AML-193 (cell line): ENCODE data around the gene DOCK9.

Experiments used
- DNase-seq, 2 experiments: peaks; one replicate each; lab custom pipeline; 2025; lab: John Stamatoyannopoulos, UW

DOCK9 gene

DNA sequence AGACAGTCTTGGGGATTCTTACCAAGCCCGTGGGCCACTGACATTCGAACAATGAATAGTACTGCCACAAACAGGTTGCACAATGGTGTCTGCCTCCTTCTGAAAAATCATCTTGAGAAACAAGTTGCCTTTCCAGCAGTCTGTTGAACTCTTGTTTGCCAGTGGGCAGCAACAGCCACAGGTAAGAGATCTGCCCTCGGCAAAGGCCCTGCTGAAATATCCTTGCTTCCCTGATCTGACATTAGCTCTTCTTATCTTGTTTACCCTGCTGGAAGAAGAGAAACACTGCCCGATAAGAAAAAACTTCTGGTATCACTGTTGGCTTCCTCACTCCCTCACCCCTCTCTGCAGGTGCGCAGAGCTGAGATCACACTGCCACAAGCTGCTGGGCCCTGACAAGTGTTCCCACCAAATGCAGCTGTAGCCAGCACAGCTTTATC lies 2.0 kb downstream of the DOCK9 start:
- no peak for DNase-seq

DNA sequence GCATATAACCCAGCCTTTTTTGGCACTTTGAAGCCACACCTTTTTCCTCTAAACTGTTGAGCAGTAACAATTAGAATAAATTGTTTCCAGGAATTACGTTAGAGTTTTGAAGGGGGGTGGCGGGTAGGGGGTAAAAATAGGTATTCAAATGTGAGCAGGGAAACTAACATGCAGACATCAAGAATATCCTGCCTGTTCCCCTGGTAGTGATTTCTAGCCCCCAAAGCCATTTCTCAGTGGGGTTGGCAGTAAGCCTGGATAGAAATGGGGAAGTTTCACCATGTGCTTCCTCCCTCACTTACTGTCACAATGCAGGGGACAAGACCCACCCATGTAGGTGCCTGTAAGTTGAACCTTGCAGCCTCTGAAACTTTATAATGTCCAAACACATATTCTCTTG lies 3.8 kb downstream of the DOCK9 start:
- peak; percentile 33 to 37 for DNase-seq

DNA sequence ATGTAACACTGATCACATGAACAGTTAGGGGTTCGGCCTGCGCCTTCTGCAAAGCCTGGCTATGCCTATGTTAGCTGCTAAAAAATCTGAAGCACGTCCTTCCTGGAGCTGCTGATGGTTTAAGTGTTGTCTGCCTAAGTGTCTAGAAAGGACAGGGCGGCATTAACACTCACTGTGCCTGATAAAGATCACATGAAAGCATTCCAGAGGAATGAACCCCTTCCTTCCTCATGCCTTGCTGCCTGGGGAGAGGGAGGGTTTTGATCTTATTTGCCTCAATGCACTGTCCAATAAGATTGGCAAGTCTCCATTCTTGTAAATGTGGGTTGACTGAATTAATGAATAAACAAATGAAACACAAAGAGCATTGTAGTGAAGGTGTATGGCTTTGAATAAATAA lies 5.2 kb downstream of the DOCK9 start:
- DNase-seq = no peak

DNA sequence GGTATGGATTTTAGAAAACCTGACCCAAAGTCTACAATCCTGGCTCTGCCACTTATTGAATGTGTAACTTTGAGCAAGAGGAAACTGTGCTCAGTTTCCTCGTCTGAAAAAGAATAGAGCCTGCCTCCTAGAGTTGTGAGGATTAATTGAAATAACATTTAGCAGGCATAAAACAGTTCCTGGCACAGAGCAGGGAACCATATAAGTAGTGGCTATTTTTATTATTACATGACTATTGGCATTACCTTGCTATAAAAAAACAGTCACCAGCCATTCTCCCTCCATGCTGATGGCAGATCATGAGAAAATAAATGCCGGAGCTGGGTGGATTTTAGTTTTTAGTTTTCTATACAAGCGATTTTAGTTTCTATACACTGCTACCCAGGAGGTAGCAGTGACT lies 5.8 kb downstream of the DOCK9 start:
- no peak for DNase-seq

DNA sequence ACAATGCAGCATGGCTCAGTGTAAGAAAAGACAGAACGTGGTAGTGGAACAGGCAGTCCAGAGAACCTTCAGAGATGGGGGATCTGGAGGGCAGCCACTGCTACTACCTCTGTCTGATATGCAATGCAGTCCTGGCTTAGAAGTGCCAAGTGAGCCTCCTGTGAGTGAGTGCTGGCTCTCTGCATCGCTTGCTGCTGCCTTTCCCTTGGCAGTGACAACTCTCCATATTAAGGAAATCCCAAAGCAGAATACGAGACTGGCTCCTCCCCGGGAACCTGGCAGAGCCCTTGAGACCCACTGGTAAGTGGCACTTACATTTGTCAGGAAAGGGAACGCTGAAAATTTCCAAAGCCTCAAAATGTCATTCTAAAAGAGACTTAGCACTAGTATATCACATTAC lies 7.5 kb downstream of the DOCK9 start:
- no peak for DNase-seq

DNA sequence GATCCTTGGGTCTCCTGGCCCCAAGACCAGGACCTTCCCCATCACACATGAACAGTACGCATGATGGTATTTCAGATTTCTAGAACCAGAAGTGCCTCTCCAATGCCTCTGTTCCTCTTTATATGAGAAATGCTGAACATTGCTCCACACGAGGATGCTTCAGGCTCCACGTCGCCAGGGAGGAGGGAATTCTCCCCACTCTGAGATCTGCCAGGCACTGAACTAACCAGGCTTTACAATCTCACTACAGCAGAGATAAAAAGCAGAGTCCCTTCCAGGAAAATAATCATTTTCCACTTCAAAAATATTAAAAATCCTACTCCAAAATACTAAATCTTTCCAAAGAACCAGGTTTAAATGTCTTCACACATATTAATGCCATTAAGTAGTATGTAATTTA lies 10.4 kb downstream of the DOCK9 start:
- DNase-seq = no peak

DNA sequence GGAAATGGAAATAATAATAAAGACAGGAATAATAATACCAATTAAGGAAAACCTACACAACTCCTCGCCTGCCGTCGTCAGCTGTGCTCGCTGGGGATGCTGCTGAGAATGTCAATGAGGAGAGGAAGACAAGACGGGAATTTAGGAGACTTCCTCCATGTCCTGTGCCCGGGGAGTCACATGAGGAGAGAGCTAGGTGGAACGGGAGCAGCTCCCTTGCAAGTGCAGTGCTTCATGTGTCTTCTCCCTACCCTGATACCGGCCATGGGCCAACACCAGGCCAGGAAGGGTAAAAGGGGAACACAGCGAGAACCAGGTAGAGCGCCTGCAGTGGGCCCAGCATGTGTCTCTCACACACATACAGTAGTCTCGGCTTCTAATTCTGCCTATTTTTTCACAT lies 11.8 kb downstream of the DOCK9 start:
- DNase-seq = no peak

DNA sequence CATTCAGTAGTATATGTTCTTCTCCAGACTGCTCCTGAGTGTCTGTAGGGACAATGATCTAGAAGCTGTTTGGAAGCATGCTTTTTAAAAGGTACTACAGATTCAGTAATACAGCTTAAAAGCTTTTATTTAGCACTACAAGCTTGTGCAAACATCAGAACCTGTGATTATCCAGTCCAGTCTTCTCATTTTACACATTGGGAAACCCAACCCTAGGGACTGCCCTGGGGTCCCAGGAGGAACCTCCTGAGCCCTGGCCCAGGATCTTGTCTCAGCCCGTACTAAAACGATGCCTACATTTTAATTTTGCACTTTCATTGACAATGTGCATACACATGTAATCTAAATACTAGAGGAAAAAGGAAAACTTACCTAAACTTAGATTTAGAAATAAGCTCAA lies 12.5 kb downstream of the DOCK9 start:
- no peak for DNase-seq

DNA sequence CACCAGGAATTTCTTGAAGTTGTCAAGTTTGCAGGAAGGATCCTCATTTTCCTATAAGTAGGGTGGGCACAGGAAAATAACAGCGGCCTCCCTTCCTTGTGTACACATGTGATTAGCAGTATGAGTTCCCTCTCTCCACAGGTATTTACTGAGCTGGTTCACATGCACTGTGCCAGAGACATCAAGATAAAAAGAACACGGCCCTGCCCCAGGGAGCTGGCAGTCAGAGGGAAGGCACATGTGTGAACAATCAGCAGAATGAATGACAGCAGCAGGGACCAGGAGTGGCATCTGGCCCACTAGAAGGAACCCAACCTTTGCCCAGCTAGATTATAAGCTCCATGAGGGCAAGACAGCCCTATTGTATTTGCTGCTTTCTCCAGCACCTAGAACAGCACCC lies 13.9 kb downstream of the DOCK9 start:
- DNase-seq = no peak

DNA sequence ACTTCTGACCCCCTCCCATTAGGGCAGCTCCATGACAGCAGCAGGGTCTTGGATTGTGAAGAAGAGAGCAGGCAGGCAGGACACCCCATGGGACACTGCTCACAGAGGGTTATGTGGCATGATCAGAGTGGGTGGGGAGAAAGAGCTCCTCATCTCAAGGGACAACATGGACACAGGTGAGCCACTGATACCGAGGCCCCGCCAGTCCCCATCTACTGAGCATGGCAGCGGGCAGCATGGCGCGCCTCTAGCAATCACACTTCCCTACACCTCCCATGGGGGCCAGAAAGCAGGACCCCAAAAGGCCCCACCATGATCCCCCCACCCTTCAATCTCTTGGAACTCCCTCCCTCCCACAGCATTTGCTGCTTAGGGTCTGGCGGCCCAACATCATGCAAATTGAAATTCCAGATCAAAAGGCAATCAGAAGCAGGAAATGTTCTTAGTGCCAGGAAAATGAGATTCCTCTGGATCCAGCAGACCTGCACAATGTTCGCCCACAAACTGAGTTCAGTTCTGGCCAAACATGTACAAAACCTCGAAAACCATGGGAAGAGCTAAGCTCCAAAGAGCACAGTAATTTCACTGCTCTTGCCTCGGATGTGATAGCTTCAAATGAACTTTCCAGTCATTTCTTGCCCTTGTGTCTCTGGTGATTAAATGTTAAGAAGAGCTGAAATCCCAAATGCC lies 14.8 kb downstream of the DOCK9 start:
- no peak for DNase-seq

DNA sequence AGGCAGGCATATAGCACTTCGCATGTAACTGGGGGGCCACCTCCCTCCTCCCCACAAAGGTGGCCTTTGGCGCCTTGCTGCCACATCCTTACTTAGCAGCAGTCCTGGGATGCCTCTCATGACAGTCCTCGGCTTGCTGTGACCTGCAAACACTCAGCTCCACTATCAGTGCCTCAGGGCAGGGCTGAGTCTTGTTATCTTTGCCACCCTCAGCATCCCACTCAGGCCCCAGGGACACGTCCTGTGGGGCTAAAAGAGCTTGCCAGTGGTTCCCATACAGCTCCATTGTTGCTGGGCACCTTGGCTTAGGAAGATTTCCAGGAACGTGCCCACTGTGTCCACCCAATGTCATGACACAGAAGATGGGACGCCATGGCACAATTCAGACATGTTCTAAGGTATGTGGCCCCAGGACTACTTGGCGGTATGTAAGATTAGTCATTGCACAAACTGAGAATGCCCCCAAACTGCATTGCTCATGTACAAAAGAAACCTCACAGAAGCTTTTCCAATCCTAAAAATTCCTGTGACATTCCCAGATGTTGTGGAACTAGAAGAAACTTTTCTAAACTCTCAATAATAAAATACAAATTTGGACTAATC lies 16.3 kb downstream of the DOCK9 start:
- DNase-seq = no peak

DNA sequence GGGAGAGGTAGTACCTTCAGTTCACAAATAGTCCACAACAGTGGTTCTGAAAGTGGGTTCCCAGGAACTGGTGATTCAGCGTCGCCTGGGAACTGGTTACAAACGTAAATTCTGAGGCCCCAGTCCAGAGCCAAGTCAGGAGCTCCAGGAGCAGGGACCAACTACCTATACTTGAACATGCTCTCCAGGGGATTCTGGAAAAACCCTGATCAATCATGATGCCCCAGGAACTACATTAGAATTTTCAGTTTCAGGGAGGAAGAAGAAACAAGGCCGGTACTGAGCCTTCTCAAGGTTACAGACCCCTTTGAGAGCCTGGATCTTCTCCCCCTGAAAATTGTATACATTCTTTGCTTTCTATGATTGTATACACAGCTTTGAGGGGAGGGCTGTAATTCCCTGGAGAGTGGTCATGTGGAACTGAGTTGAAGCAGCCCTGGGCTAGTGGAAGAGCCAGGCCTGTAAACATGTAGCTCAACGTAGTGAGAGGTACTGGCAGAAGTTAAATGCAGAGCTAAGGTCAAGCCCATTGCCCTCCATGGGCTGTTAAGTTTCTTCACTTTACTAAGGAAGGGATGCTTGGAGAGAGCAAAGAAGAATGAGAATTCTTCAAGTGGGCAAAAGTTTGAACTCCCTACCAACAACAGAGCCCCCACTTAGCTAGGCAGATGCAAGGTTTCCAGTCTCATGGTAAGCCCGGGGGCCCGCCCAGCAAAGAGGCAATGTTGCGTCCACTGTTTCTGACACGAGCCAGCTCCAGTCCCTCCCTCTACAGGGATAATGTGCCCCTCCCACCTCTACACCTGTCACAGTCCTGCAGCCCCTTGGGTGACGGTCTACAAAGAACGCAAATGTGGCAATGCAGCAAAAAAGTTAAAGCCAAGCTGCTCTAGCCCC lies 17.0 kb downstream of the DOCK9 start:
- no peak for DNase-seq

DNA sequence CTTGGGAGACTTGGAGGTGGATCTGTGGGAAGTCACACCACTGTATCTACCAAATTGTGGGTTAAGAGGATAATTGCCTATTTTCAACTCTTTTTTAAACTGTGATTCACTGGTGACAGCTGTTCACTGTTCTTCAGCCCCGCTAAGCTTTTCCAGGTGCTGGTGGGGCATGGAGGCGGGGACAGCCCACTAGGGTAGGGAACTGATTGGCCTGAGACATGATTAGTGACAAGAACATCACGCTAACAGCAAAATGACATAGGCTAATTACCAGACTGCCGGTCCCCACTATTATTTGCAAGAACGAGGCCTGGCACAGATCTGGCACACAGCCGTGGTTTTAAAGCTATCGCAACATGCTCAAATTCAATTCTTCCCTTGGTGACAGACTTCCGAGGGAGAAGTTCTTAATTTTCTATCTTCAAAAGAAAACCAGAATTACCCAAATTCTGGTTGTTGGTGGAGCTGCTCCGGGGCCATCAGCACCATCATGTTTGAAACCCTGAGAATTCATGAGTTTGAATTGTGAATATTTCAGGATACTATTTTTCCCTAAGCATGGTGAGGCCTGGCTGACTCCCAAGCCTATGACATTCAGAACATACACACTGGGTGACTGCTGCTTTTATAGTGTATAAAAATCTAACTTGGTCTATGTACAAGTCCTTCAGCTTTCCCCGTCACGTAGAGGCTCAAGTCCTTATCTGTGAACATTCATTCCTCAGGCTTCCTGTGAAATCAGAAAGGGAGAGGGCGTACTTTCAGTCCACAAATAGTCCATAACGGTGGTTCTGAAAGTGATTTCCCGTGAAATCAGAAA lies 17.9 kb downstream of the DOCK9 start:
- no peak for DNase-seq

DNA sequence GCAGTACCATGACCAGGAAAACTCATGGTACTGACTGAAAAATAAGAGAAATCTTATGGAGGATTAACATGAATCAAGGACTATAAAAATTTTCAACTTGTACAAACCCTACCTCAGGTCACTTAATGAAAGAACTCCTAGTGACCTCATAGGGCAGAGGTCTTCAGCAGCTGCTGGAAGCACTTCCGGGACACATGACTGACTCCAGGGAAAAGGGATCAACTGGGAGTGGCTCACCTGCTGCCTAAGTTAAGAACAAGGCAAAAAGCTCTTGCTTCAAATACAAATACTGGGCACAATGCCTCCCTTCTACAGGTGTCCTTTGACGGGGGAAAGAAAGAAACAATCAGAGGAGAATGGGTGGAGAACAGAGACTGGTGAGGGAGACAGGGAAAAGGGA lies 18.6 kb downstream of the DOCK9 start:
- DNase-seq = no peak

DNA sequence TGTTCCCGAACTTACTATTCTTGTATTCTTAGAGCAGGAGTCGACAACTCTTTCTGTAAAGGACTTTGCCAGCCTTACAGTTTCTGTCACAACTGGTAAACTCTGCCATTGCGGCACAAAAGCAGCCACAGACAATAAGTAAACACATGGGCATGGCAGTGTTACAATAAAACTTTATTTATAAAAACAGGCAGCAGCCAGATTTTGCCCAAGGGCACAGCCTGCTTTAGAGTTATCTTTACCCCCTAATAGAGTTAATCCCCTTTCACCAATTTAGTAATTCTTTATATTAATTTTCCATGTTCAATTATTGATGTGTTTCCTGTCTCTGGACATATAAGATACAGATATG lies 19.4 kb downstream of the DOCK9 start:
- DNase-seq = no peak

DNA sequence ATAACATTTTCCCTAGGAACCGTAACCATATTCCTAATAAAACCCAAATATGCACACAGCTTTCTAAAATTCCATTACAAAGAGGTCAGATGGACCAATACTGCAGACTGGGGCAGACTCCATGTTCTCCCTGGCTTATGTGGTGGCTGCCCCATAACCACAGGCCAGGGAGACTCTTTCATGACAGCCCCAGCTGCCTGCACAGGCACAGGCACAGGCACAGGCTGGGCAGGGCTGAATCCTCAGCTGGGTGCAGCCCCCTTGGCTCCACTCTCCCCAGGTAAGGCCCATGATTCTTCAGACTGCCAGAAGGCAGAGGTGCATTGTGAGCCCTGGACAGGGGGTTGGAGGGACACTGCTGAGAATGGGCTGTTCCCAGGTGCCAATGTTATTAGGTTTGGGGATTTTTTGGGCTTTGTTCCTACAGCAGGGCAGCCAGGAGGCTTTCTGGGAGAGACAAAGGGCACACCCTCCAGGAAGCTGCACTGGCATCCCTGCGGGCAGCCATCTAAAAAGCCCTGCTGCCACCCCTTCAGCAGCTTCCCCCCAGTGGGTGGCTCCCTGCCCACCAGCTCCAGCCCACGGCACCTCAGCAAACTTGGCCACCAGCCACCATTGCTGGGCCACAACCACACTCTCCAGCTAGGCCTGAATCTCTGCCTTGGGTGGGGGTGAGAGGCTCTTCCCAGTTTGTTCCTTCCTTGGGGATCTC lies 20.0 kb downstream of the DOCK9 start:
- DNase-seq = no peak

DNA sequence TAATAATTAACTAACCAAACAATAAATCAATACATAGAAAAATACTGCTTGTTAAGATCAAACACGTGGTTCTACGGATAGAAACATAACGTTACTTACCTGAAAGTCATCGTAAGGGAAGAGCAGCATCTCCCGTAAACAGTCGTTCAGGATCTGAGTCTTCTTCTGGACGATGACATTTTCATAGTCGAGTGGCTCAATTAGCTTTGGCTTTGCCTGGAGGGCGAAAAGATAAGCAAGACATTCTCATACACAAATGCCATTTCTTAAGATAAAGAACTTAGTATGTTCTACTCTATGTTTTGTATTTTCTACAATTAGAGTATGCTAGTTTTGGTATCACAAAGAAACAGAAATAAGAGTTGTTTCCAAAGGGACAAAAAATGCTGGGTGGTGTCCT lies 22.5 kb downstream of the DOCK9 start:
- no peak for DNase-seq

DNA sequence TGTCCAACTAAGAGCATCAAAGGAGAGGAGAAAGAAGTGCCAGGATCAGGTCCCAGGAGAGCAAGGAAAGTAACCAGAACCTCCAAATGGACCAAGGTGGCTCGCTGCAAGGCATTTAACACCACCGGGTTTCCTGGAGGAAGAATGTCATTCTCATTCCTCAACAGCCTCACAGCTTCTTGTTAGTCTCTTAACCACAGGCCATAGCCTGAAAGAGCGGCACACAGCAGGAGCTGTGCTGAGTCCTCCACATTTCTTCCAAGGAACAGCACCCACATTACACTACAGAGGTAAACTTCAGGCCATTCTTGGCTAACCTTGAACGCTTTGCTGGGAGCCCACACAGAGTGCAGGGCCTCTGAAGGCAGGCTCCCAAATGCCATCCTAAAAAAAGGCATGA lies 23.6 kb downstream of the DOCK9 start:
- no peak for DNase-seq

DNA sequence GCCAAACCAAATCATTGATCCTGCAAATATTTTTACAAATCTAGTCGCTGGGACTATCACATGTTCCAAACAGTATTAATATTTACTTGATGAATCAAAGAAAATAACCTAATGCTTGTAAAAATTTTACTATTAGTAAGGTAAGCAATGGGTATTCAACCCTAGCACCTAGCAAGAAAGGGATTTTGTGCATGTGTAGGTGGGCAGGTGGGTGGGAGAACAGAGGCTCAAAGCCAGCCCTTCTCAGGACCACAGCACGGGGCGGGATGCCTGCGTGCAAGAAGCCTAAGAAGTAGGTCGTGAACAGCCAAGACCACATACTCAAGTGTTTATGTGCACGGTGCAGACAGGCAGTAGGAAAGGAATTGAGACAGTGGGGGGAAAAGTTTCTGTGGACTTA lies 26.6 kb downstream of the DOCK9 start:
- no peak for DNase-seq

DNA sequence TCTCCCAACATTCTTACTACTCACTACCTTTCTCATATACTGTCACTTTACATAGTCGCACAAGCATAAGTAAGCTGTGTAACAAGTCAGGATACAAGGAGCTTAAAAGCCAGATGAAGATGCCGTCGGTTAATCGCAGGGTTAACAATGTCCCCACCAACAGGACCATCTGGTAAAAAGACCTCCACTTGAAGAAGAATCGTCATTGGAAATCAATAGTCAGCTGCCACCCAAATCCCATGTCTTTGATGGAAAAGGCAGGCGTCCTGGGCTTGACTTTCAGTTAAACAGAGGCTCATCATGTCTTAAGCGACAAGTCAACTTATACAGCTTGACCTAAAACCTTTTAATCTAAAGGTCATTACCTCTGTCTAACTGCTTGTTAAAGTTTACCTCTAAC lies 27.2 kb downstream of the DOCK9 start:
- DNase-seq = no peak

DNA sequence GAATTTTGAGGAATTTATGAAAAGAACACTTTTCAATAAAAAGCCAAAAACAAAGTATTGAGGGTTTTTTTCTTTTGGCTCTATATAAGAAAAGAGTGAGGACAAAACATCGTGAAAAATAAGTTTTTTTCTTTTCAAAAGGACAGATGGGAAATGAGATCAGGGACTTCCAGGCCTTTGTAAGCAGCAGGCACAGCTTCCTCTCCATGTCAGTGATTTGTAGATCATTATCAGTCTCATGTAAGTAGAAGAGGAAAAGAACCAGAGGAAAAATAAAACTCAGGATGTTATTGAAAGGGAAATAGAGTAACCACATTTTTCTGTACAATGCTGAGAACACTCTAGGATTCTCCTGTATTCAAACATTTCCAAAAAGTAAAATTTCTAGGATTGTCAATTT lies 29.9 kb downstream of the DOCK9 start:
- DNase-seq = no peak
